ENCODE data around the gene KIF26A. TPM values are rescaled to one million over a fixed set of nuclear protein-coding genes. Genes with fewer than 3 reads are reported as not detected.

The KIF26A gene
- total RNA-seq, 1 experiment from 2014 or later: 5.5 TPM

GRCh38 chr14:104174051-104174450 lies 35.7 kb downstream of the KIF26A start:
- Mint-ChIP-seq H3K36me3 (ENCODE audit: insufficient read depth, unreplicated experiment) (no peaks in the 10 kb centered on the region), H3K27ac (ENCODE audit: unreplicated experiment) (no peak overlapping the region), H3K27me3 (ENCODE audit: insufficient read depth, unreplicated experiment) (no peaks in the 10 kb centered on the region), H3K4me3 (ENCODE audit: unreplicated experiment) (no peak overlapping the region), H3K4me1 (ENCODE audit: low read depth, unreplicated experiment) (no peaks in the 10 kb centered on the region), H3K9me3 (ENCODE audit: unreplicated experiment) (no peaks in the 10 kb centered on the region)
- ChIA-PET POLR2A (no interaction called here), CTCF (no interaction called here)
- no peak for DNase-seq
- Histone ChIP-seq H3K27me3 (replicated peaks; ENCODE audit: control insufficient read depth, insufficient read depth, low read length) (no peaks in the 10 kb centered on the region), H3K4me1 (peaks cover 15% of the 10 kb centered on the region), H3K4me3 (ENCODE audit: low read depth, low read length) (no peak overlapping the region), H3K9me3 (no peaks in the 10 kb centered on the region), H3K36me3 (ENCODE audit: control insufficient read depth, insufficient read depth, low read length) (no peaks in the 10 kb centered on the region)
- BruUV-seq (replicated peaks): no TSS peak
- no peak for TF ChIP-seq CTCF (IDR thresholded peaks at IDR 0.05; ENCODE audit: insufficient read depth in 1 of 2, low read depth in 1 of 2, low read length in 1 of 2, severe bottlenecking in 1 of 2, unreplicated experiment in 1 of 2)
- intact Hi-C loops (cut with micrococcal nuclease; ENCODE audit: unreplicated experiment): no loop called here

- no TSS peak for BruUV-seq (replicated peaks)
- Histone ChIP-seq H3K9me3 (no peaks in the 10 kb centered on the region), H3K27me3 (replicated peaks; ENCODE audit: control insufficient read depth, insufficient read depth, low read length) (no peaks in the 10 kb centered on the region), H3K4me3 (ENCODE audit: low read depth, low read length) (no peak overlapping the region), H3K36me3 (ENCODE audit: control insufficient read depth, insufficient read depth, low read length) (no peaks in the 10 kb centered on the region), H3K4me1 (peaks cover 15% of the 10 kb centered on the region)
- no peak for TF ChIP-seq CTCF (IDR thresholded peaks at IDR 0.05; ENCODE audit: insufficient read depth in 1 of 2, low read depth in 1 of 2, low read length in 1 of 2, severe bottlenecking in 1 of 2, unreplicated experiment in 1 of 2)
- intact Hi-C loops (cut with micrococcal nuclease; ENCODE audit: unreplicated experiment): no loop called here
- Mint-ChIP-seq H3K36me3 (ENCODE audit: insufficient read depth, unreplicated experiment) (peaks cover under 1% of the 10 kb centered on the region), H3K4me1 (ENCODE audit: low read depth, unreplicated experiment) (no peaks in the 10 kb centered on the region), H3K4me3 (ENCODE audit: unreplicated experiment) (no peak overlapping the region), H3K9me3 (ENCODE audit: unreplicated experiment) (no peaks in the 10 kb centered on the region), H3K27me3 (ENCODE audit: insufficient read depth, unreplicated experiment) (no peaks in the 10 kb centered on the region), H3K27ac (ENCODE audit: unreplicated experiment) (no peak overlapping the region)
- POLR2A ChIA-PET: no interaction called here
- CTCF ChIA-PET: no interaction called here
- DNase-seq: no peak
Observed at GRCh38 chr14:104175041-104175440, 36.7 kb downstream of the KIF26A start.

- Histone ChIP-seq H3K4me3 (ENCODE audit: low read depth, low read length) (no peak overlapping the region), H3K27me3 (replicated peaks; ENCODE audit: control insufficient read depth, insufficient read depth, low read length) (no peaks in the 10 kb centered on the region), H3K9me3 (no peaks in the 10 kb centered on the region), H3K4me1 (peaks cover 10% of the 10 kb centered on the region), H3K36me3 (ENCODE audit: control insufficient read depth, insufficient read depth, low read length) (no peaks in the 10 kb centered on the region)
- ChIA-PET CTCF (no interaction called here), POLR2A (no interaction called here)
- no peak overlapping the region for H3K4me3 Mint-ChIP-seq (ENCODE audit: unreplicated experiment)
- TF ChIP-seq CTCF (IDR thresholded peaks at IDR 0.05; ENCODE audit: insufficient read depth in 1 of 2, low read depth in 1 of 2, low read length in 1 of 2, severe bottlenecking in 1 of 2, unreplicated experiment in 1 of 2): no peak
- no peaks in the 10 kb centered on the region for H3K9me3 Mint-ChIP-seq (ENCODE audit: unreplicated experiment)
- no TSS peak for BruUV-seq (replicated peaks)
- no peak overlapping the region for H3K27ac Mint-ChIP-seq (ENCODE audit: unreplicated experiment)
- peaks cover 6% of the 10 kb centered on the region for H3K36me3 Mint-ChIP-seq (ENCODE audit: insufficient read depth, unreplicated experiment)
- intact Hi-C loops (cut with micrococcal nuclease; ENCODE audit: unreplicated experiment): no loop called here
- H3K4me1 Mint-ChIP-seq (ENCODE audit: low read depth, unreplicated experiment): no peaks in the 10 kb centered on the region
- DNase-seq: no peak
- H3K27me3 Mint-ChIP-seq (ENCODE audit: insufficient read depth, unreplicated experiment): no peaks in the 10 kb centered on the region
Observed at GRCh38 chr14:104175811-104176210, 37.4 kb downstream of the KIF26A start.
